IMR-90 (cell line): Measurements from ENCODE around the gene CCSER1.

Experiments
- CEBPB ChIP-seq: IDR thresholded peaks from 2 replicates; pipeline ENCODE4 v1.6.1; 2012; ENCODE audit warnings: low read depth, low read length, improper control_type of control experiment
- CHD1 ChIP-seq: IDR thresholded peaks from 2 replicates; pipeline ENCODE4 v1.6.1; 2012; ENCODE audit warnings: low read depth, low read length, improper control_type of control experiment
- CTCF ChIP-seq: conservative IDR thresholded peaks from 2 replicates; pipeline ENCODE4 v1.5.1; 2012; ENCODE audit warnings: mild to moderate bottlenecking, low read depth, low read length, improper control_type of control experiment
- POLR2A ChIP-seq: IDR thresholded peaks from 2 replicates; pipeline ENCODE4 v1.6.1; 2012; ENCODE audit warnings: mild to moderate bottlenecking, low read depth, low read length
- RCOR1 ChIP-seq: IDR thresholded peaks from 2 replicates; pipeline ENCODE4 v1.6.1; 2012; ENCODE audit warnings: mild to moderate bottlenecking, low read length, improper control_type of control experiment; ENCODE audit not compliant: insufficient replicate concordance

GRCh38 chr4:91340822-91341221, 1213.6 kb downstream of the CCSER1 start:
- no peak for TF ChIP-seq POLR2A
- no peak for TF ChIP-seq CTCF
- TF ChIP-seq CHD1: no peak
- TF ChIP-seq RCOR1: no peak
- no peak for TF ChIP-seq CEBPB
